HG02763 (cell line): ENCODE results near the gene APBA2.

Experiments
- ATAC-seq: cut with Tn5 transposase; IDR thresholded peaks from one replicate; pipeline ENCODE4 v1.9.1; 2021; ENCODE audit warnings: mild to moderate bottlenecking, moderate library complexity; ENCODE audit not compliant: unreplicated experiment

APBA2 gene

GRCh38 chr15:29053661-29054131 lies 167.9 kb downstream of the APBA2 start:
- no peak for ATAC-seq

DNA sequence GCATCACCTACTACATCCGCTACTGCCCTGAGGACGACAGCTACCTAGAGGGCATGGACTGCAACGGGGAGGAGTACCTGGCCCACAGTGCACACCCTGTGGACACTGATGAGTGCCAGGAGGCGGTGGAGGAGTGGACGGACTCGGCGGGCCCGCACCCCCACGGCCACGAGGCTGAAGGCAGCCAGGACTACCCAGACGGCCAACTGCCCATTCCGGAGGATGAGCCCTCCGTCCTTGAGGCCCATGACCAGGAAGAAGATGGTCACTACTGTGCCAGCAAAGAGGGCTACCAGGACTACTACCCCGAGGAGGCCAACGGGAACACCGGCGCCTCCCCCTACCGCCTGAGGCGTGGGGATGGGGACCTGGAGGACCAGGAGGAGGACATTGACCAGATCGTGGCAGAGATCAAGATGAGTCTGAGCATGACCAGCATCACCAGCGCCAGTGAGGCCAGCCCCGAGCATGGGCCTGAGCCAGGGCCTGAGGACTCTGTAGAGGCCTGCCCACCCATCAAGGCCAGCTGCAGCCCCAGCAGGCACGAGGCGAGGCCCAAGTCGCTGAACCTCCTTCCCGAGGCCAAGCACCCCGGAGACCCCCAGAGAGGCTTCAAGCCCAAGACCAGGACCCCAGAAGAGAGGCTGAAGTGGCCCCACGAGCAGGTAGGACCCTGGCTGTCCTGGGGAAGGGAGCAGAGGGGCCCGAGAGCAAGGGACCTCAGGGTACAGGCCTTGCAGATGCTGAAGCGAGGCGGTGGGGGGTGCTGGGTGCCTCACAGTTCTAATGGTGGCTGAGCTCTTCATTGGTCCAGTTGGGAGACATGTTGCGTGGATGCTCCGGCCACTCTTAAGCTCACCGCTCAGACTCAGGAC lies 168.6 kb downstream of the APBA2 start:
- ATAC-seq = no peak

- ATAC-seq = no peak
Measured at GRCh38 chr15:29055876-29056275, 170.1 kb downstream of the APBA2 start.

GRCh38 chr15:29056839-29057450 lies 171.2 kb downstream of the APBA2 start:
- no peak for ATAC-seq

GRCh38 chr15:29057856-29058255 lies 172.1 kb downstream of the APBA2 start:
- ATAC-seq = no peak

DNA sequence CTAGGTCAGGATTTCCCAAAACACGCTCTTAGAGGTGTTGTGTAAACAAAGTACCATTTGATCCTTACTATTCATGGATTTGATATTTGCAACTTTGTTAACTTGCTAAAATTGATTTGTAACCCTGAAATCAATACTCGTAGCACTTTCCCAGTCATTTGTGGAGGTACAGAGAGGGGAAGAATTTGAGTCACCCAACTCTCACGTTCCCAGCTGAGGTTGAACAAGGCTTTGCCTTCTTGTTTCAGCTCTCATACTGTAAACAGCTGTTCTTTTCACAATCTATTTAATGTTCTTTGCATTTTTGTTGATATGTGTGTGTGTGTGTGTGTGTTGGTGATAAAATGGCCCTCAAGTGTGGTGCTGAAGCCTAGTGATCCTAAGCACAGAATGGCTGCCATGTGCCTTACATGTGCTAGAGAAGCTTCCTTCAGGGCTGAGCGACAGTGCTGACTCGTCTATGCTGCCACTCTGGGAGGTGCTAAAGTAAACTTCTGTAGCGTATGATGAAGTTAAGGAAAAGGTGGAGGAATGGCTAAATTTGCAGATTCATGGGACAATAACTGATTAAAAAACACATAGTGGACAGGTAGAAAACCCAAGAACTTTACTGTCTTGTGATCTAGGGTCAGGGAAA lies 173.2 kb downstream of the APBA2 start:
- ATAC-seq = no peak

GRCh38 chr15:29059871-29060640 lies 174.3 kb downstream of the APBA2 start:
- no peak for ATAC-seq

GRCh38 chr15:29061746-29062145 lies 176.0 kb downstream of the APBA2 start:
- ATAC-seq = no peak

- no peak for ATAC-seq
Measured at GRCh38 chr15:29062179-29062591, 176.4 kb downstream of the APBA2 start.

DNA sequence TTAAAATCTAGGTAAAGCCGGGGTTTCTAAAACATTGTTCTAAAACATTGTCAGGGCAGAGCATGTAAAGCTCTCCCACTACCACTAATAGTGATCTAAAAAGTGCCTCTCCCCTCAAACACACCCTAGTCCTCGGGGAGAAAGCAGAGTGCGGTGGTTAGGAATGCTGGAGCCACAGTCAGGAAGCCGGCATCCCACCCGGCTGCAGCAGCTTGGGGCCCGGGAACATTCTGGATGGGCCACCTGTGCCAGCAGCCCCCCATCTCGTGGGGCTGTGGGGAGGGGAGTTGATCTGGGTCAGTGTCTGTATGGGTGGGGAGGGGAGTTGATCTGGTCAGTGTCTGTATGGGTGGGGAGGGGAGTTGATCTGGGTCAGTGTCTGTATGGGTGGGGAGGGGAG lies 176.9 kb downstream of the APBA2 start:
- no peak for ATAC-seq

DNA sequence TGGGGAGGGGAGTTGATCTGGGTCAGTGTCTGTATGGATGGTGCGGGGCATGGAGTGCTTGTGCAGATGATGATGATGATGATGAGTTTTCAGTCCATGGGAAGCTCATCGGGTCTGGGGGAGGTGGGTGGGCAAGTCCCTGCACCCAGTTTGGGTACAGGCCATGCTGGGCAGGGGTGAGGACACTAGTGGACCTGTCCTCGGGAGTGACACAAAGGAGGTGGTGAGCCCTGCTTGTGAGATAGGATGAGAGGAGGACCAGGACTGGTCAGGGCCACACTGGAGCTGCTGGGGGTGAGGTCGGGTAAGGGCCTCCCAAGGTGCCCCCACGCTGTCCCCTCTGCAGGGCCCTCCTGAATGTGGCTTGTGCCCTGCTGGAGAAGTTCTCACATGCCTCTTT lies 177.9 kb downstream of the APBA2 start:
- ATAC-seq = no peak

DNA sequence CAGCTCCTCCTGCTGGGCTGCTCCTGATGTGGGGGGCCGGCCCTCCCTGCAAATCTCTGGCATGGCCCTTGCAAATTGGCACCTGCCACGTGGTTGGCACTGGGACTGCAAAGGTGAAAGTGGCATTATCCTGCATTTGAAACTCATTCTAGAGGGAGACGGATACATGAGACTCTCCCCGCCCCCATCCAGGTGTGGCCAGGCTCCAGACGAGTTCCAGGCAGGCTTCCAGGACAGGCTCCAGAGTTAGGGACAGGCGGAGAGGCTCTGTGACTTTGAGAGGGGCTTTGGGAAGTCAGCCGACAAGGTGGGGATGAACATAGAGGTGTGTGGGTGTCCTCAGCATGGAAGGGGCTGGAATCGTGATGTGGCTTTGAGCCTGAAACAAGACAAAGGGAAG lies 178.5 kb downstream of the APBA2 start:
- ATAC-seq = no peak

GRCh38 chr15:29064731-29065130 lies 179.0 kb downstream of the APBA2 start:
- no peak for ATAC-seq

DNA sequence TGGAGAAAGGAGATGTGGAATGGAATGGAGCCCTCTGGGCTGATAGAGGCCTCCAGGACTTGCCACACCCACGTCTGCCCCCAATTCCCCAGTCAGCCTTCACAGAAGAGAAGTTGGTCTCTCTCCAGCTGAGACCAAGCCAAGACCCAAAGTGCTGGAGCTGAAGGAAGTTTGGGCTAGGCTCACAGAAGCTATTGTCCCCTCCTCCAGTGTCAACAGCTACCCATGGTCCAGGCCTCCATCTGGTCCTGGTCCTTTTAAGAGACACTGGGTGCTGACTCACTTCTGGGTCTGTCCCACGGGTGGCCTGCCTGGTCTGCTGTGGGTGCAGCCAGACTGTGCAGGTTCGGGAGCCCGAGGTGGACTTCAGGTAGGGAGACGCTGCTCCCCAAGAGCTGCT lies 179.8 kb downstream of the APBA2 start:
- no peak for ATAC-seq

GRCh38 chr15:29066310-29066709 lies 180.5 kb downstream of the APBA2 start:
- ATAC-seq = no peak

GRCh38 chr15:29066838-29067237 lies 181.1 kb downstream of the APBA2 start:
- no peak for ATAC-seq

DNA sequence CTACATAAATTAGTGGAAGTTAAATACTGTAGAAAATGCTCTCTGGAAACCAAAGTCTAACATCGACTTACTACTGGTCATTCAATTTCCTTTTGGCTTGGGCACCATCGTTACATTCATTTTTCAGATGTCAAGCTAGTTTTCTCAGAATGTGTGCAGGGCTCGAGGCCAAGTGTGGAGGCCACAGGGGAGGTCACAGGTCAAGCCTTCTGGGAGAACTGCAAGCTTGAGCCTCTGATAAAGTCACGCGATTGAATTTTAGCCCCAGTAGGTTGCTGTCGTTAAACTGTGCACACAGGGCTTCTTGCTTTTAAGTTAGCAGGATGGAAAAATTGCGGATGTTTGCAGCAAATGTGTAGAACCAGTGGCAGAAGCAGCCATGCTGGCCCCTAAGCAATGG lies 182.2 kb downstream of the APBA2 start:
- no peak for ATAC-seq

DNA sequence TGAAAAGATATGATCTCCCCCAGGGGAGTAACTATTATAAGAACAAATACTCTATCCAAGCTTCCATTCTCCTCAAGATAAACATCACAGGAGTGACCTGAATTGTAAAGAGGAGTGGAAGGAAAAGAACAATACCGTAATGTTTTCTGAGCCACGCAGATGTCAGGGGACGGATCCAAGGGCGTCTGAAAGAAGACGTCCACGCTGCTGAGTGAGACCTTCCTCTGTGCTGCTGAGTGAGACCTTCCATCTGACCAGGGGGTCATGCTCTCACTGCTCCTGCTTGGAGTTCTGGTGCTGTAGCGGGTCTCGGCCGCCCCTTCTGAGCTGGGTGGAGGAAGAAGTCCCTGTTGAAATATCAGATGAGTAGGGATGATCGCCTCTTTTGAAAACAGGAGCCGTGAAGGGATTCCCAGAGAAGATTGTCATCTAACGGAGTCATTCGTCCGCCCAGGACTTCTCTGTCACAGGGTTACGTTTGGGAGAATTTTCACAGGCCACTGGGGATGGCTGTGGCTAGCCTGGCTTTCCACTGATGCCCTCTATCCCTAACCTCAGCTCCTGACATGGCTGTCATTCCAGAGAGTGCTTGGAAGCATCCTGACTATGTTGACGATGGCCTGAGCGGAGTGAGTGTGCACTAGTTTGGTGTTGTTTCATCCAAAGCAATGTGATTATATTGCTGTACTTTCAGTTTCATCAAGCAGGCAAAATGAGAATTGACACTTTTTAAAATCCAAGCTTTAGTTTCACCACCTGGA lies 184.9 kb downstream of the APBA2 start:
- no peak for ATAC-seq

DNA sequence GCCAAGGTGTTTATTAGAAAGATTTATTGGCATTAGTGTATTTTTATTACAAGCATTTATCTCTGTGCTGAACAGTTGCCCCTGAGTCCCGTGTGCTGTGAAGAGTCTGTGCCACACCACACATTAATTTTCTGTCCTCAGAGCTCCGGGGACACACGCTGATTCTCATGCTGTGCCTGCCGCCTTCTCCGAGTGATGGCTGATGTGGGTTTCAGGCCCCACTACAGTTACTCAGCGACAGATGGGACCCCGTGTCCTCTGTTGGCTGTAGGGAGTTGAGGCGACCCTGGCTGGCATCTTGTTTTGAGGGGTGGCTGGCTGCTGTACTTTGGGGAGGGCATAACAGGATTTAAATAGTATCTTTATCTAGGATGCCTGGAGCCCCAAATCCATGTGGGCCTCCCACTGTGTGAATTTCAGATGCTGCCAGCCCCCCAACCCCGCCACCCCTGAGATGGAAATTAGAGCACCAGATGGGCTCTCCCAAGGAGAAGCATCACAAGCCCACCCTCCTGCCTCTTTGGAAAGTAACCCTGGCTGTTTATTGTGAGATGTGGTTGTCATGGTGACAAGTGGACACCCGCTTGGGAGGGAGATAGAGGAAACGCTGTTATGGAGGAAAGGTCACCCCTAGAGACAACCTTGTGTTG lies 185.6 kb downstream of the APBA2 start:
- no peak for ATAC-seq

- ATAC-seq = no peak
Measured at GRCh38 chr15:29071882-29072273, 186.1 kb downstream of the APBA2 start.
